Astrocyte of the spinal cord (primary cell): ENCODE results near the gene POLE3.
A peak's percentile ranks its signal among the peaks of the same experiment; 100 is the strongest.
"Not testable (repeated sequence)": the region's sequence is repeated elsewhere in the genome, so short reads cannot be mapped to it uniquely, and the experiment has no call there.

Source experiments
- DNase-seq: peaks from one replicate; pipeline ENCODE4 v3.0.0; 2011; ENCODE audit warnings: low read depth, low spot score
- H3K4me3 ChIP-seq: 2 replicates; pipeline ENCODE4 v1.5.1; 2011; ENCODE audit warnings: low read depth, mild to moderate bottlenecking, low read length, moderate library complexity
- in situ Hi-C: cut with HindIII; loops from 2 replicates; pipeline ENCODE4 v1.10.0; 2017; ENCODE audit warnings: low sequenced_read_pairs
- TF ChIP-seq, protein P1 (sequence below): IDR thresholded peaks from 2 replicates; pipeline ENCODE4 v1.5.1; 2012; ENCODE audit warnings: low read depth, mild to moderate bottlenecking, low read length, inconsistent platforms

Gene POLE3

DNA sequence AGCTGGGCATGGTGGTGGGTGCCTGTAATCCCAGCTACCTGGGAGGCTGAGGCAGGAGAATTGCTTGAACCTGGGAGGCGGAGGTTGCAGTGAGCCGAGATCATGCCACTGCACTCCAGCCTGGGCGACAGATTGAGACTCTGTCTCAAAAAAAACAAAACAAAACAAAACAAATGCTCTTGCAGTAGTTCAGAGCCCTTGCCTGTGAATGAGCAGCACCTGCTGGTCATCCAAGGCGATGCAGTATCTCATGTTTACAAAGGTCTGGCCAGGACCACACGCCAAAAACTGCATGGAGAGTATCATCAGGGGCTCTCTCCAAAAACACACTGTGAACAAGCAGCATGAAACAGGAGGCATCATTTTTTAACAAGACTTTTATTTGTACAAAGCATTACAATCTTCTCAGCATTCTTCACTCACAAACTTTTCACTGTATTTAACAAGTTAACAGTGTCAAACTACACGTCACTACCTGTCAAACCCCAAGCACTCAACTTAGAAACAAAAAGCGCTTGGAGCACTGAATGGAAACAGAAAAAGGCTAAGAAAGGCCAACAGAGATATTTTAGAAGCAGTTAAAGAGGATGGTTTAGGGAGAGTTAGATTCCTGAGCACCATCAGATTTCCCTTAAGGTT is 3.5 kb downstream of the POLE3 start:
- TF ChIP-seq, protein P1, sequence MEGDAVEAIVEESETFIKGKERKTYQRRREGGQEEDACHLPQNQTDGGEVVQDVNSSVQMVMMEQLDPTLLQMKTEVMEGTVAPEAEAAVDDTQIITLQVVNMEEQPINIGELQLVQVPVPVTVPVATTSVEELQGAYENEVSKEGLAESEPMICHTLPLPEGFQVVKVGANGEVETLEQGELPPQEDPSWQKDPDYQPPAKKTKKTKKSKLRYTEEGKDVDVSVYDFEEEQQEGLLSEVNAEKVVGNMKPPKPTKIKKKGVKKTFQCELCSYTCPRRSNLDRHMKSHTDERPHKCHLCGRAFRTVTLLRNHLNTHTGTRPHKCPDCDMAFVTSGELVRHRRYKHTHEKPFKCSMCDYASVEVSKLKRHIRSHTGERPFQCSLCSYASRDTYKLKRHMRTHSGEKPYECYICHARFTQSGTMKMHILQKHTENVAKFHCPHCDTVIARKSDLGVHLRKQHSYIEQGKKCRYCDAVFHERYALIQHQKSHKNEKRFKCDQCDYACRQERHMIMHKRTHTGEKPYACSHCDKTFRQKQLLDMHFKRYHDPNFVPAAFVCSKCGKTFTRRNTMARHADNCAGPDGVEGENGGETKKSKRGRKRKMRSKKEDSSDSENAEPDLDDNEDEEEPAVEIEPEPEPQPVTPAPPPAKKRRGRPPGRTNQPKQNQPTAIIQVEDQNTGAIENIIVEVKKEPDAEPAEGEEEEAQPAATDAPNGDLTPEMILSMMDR, result peak; percentile 89
- peak; percentile 77 for DNase-seq
- H3K4me3 ChIP-seq, result not testable (repeated sequence)
- in situ Hi-C loops, result loop anchor here (25.0 kb wide), 1 partner anchor 255 kb away; no protein-coding TSS in a partner anchor

DNA sequence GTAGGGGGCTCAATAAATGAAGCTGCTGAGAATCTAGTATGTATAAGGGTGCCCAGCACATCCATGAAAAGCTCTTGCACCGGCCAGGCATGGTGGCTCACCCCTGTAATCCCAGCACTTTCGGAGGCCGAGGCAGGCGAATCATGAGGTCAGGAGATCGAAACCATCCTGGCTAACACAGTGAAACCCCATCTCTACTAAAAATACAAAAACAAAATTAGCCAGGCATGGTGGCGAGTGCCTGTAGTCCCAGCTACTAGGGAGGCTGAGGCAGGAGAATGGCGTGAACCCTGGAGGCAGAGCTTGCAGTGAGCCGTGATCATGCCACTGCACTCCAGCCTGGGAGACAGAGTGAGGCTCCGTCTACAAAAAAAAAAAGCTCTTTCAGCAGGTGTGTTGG is 4.1 kb downstream of the POLE3 start:
- in situ Hi-C loops, result loop anchor here (25.0 kb wide), 1 partner anchor 256 kb away; no protein-coding TSS in a partner anchor
- not testable (repeated sequence) for DNase-seq, H3K4me3 ChIP-seq

DNA sequence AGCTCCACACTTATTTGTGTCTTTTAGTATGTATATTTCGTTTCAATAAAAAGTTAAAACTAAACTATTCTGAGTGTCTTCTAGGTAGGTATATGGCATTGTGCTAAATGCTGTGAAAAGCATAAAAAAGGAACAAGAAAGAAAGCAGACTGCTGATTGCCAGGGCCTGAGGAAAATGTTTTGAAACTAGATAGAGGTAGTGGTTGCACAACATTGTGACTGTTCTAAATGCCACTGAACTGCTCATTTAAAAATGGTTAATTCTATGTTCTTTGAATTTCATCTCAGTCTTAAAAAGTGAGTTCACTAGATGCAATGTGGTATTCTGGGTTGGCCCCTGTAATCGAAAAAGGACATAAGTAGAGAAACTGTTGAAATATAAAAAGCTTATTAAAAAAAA is 6.8 kb downstream of the POLE3 start:
- H3K4me3 ChIP-seq, result no peak overlapping the region
- in situ Hi-C loops, result loop anchor here (25.0 kb wide), 1 partner anchor 259 kb away; no protein-coding TSS in a partner anchor
- TF ChIP-seq, protein P1, result no peak

DNA sequence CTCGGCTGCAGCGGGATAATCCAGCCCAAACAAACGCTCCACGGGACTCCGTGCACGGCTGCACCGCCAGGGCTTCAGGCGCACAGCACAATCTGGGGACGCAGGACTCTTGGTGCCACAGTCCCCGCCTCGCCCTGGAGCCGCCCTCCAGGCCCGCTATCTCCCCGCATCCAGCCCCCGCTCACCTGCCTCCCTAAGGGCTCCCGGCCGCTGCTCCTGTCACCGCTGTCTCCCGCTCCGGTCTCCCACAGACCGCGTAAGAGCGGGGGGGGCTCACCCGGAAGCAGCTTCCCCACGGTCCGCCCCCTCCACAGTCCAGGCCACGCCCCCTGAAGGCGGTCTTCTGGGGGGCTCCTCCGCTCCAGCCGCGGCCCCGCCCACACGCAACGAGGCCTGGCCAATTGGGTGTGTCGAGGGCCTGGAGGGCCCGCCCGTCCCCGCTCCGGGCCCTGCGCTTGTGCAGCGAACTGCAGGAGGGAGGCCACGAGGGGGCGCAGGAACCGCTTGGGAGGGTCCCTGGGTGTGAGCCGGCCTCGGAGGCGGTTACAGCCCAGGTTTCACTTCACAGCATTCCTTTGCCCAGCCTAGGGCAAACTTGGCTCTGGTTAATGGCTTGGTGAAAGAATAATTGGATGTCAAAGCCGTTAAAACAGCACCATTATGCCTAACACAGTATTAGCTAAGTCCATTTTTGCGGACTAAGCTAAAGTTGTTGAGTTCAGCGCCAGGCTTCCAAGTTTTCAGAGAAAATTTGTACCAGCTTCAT is 9.3 kb downstream of the POLE3 start, which contains the start of gene ALAD:
Gene ALAD, minus strand, starts transcription at position 258 of the 766 bp plus-strand sequence. CDS start 7,725 bp downstream, outside the sequence.
- H3K4me3 ChIP-seq, result peak within 1 kb of the TSS; percentile 88
- in situ Hi-C loops, result loop anchor here (25.0 kb wide), 1 partner anchor 261 kb away; no protein-coding TSS in a partner anchor
- peak; percentile 99 for DNase-seq
- TF ChIP-seq, protein P1, result peak; percentile 95

More for the DNA sequence above, 6.8 kb downstream of the POLE3 start:
- DNase-seq, result no peak

DNA sequence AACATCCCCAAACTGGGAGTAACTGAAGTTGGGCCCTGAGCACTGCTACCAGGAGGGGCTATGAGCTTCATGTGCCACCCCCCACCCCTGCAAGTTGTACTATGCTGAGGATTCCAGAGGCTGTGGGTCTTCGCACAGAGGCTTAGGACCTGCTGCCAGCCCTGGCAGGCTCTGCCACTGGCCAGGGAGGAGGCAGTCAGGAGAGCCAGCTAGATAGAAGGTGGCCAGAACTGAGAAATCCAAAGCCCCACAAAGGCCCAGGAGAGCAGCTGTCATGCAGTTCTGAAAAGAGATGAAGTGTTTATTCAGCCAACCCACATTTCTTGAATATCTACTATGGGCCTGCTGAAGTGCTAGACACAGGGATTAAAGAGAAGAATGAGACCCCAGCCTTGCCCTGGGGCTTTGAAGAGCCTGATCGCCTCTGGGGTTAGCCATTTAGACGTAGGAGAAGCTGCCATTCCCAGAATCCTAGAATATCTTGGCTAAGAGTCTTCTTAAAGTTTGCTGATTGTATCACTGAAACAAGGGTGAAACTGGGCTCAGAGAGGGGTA is 10.8 kb downstream of the POLE3 start:
- DNase-seq, result no peak
- H3K4me3 ChIP-seq, result no peak overlapping the region
- TF ChIP-seq, protein P1, result no peak
- in situ Hi-C loops, result loop anchor here (25.0 kb wide), 1 partner anchor 263 kb away; no protein-coding TSS in a partner anchor

DNA sequence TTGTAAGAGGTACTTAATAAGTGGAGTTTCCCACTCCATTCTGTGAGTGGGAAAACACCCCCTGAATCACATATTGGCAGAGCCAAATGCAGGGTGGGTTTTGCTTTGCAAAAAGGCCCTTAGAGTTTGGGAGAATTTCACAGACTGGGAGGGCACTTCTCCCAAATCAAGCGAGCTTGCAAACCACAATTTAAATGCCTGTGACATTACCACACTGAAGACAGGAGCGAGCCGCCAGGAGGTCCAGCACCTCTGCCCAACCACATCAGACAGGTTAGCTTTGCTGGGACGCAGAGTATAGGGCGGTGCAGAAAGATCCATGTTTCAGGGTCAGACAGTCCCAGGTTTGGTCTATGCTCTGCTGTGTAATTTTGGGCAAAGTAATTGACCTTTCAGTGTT is 11.7 kb downstream of the POLE3 start:
- TF ChIP-seq, protein P1, result no peak
- in situ Hi-C loops, result no loop called here
- H3K4me3 ChIP-seq, result no peak overlapping the region
- peak; percentile 39 for DNase-seq
